Measurements from ENCODE around the gene NEK2.

GRCh38 chr1:211639475-211640300 lies 35.7 kb downstream of the NEK2 start:
- TF ChIP-seq EZH2phosphoT487 (conservative IDR thresholded peaks at IDR 0.05; ENCODE audit: low read length) (no peak), CTCF (IDR thresholded peaks at IDR 0.05; ENCODE audit: insufficient read depth, low read length, poor library complexity, severe bottlenecking) (no peak)

Data from SU-DHL-6 (cell line).